Smooth muscle cell (in vitro differentiated cells): Measurements from ENCODE around the gene ZSCAN10. TPM values are rescaled to one million over a fixed set of nuclear protein-coding genes. Genes with fewer than 3 reads are reported as not detected.
A peak's percentile ranks its signal among the peaks of the same experiment; 100 is the strongest.

Source experiments
- DNase-seq: peaks from one replicate; lab custom pipeline; 2025; ENCODE audit not compliant: unreplicated experiment; lab: John Stamatoyannopoulos, UW
- H2AFZ ChIP-seq: fragments of 200-600 bp; sonication (generic); 2 replicates; pipeline ENCODE4 v1.6.0; 2016; ENCODE audit warnings: antibody characterized with exemption, low read depth, mild to moderate bottlenecking
- H3F3A ChIP-seq: fragments of 200-600 bp; sonication (generic); 2 replicates; pipeline ENCODE4 v1.6.0; 2017; ENCODE audit warnings: antibody characterized with exemption, low read depth
- H3K27ac ChIP-seq: fragments of 200-600 bp; sonication (generic); 2 replicates; pipeline ENCODE4 v1.5.1; 2016; ENCODE audit warnings: low read depth, mild to moderate bottlenecking
- H3K27me3 ChIP-seq: fragments of 200-600 bp; sonication (generic); 2 replicates; pipeline ENCODE4 v1.6.1; 2016; ENCODE audit warnings: low read depth, mild to moderate bottlenecking
- H3K36me3 ChIP-seq: fragments of 200-600 bp; sonication (generic); 2 replicates; pipeline ENCODE4 v1.5.1; 2016; ENCODE audit warnings: low read depth
- H3K4me1 ChIP-seq: fragments of 200-600 bp; sonication (generic); 2 replicates; pipeline ENCODE4 v1.5.1; 2016; ENCODE audit warnings: low read depth
- H3K4me2 ChIP-seq: fragments of 200-600 bp; sonication (generic); 2 replicates; pipeline ENCODE4 v1.6.0; 2016; ENCODE audit warnings: mild to moderate bottlenecking
- H3K4me3 ChIP-seq: fragments of 200-600 bp; sonication (generic); 2 replicates; pipeline ENCODE4 v1.5.1; 2016; ENCODE audit warnings: mild to moderate bottlenecking
- H3K79me2 ChIP-seq: fragments of 200-600 bp; sonication (generic); 2 replicates; pipeline ENCODE4 v1.6.0; 2016; ENCODE audit warnings: low read depth, mild to moderate bottlenecking
- H3K9ac ChIP-seq: fragments of 200-600 bp; sonication (generic); 2 replicates; pipeline ENCODE4 v1.6.0; 2016; ENCODE audit warnings: low read depth
- H3K9me3 ChIP-seq: fragments of 200-600 bp; sonication (generic); replicated peaks from 2 replicates; pipeline ENCODE4 v1.5.1; 2016; ENCODE audit warnings: low read depth
- H4K20me1 ChIP-seq: fragments of 200-600 bp; sonication (generic); 2 replicates; pipeline ENCODE4 v1.6.0; 2016; ENCODE audit warnings: low read depth
- CTCF ChIP-seq: fragments of 200-600 bp; sonication (generic); IDR thresholded peaks from 2 replicates; pipeline ENCODE4 v1.5.1; 2017; ENCODE audit warnings: borderline replicate concordance, mild to moderate bottlenecking, antibody characterized with exemption; ENCODE audit not compliant: insufficient read depth, poor library complexity, severe bottlenecking
- WGBS: methylation state at CpG from one replicate; pipeline ENCODE4 v1.1.7; 2016; ENCODE audit warnings: low lambda C conversion rate; 5-methylcytosine and 5-hydroxymethylcytosine counted together
- polyA plus RNA-seq: library from polyadenylated mRNA; unstranded; fragments of >200 nt; fragmentation: Nextera tagmentation; extraction: Ambion mirVana; gene quantifications from 2 replicates; pipeline ENCODE4 v1.2.1, GENCODE V29; 2016
- total RNA-seq: library from RNA; depleted of rRNA; stranded (reverse); fragments of >200 nt; gene quantifications from 2 replicates; pipeline ENCODE4 v1.2.3, GENCODE V29; 2014

ZSCAN10 gene
- total RNA-seq: not detected in 2 replicates
- polyA plus RNA-seq: 0.30 TPM in 1 of 2 replicates, not detected in the other

- no peak within 1 kb of the TSS for H3K9ac ChIP-seq
- no peaks in the 10 kb centered on the region for H3K27me3 ChIP-seq
- TF ChIP-seq CTCF: no peak
- no peak for DNase-seq
- no peaks in the 10 kb centered on the region for H3K9me3 ChIP-seq
- H3K4me3 ChIP-seq: peak within 1 kb of the TSS; percentile 28
- H3F3A ChIP-seq: no peaks in the 10 kb centered on the region
- peak within 1 kb of the TSS; percentile 79 for H3K4me2 ChIP-seq
- H2AFZ ChIP-seq: no peak within 1 kb of the TSS
- H3K4me1 ChIP-seq: peaks cover 18% of the 10 kb centered on the region
- H3K79me2 ChIP-seq: no peaks in the 10 kb centered on the region
- H4K20me1 ChIP-seq: no peaks in the 10 kb centered on the region
- H3K36me3 ChIP-seq: no peaks in the 10 kb centered on the region
- H3K27ac ChIP-seq: no peak within 1 kb of the TSS
- WGBS: 37% methylated on average over 19 of the region's 21 CpGs
These were observed at the start of gene ZSCAN10 for GRCh38 chr16:3098459-3099394. ZSCAN10 (minus strand) TSS chr16:3099294; CDS start chr16:3092937, 6,357 bp downstream.

- H3K9ac ChIP-seq: no peak overlapping the region
- H3K36me3 ChIP-seq: no peaks in the 10 kb centered on the region
- no peak for TF ChIP-seq CTCF
- no peak overlapping the region for H3K27ac ChIP-seq
- DNase-seq: no peak
- peaks cover 12% of the 10 kb centered on the region for H3F3A ChIP-seq
- H4K20me1 ChIP-seq: no peaks in the 10 kb centered on the region
- 94% methylated on average over 13 of the region's 13 CpGs for WGBS
- no peaks in the 10 kb centered on the region for H3K27me3 ChIP-seq
- H3K4me2 ChIP-seq: no peak overlapping the region
- no peak overlapping the region for H2AFZ ChIP-seq
- no peak overlapping the region for H3K4me3 ChIP-seq
- no peaks in the 10 kb centered on the region for H3K79me2 ChIP-seq
- no peaks in the 10 kb centered on the region for H3K4me1 ChIP-seq
- H3K9me3 ChIP-seq: no peaks in the 10 kb centered on the region
These were observed 49.4 kb upstream of the ZSCAN10 start for GRCh38 chr16:3148256-3149192.

GRCh38 chr16:3147757-3148104 lies 48.6 kb upstream of the ZSCAN10 start:
- H3K4me2 ChIP-seq: no peak overlapping the region
- H3K9ac ChIP-seq: no peak overlapping the region
- H3K79me2 ChIP-seq: no peaks in the 10 kb centered on the region
- no peak for DNase-seq
- peaks cover 4% of the 10 kb centered on the region for H3F3A ChIP-seq
- 95% methylated on average over 5 of the region's 5 CpGs for WGBS
- no peaks in the 10 kb centered on the region for H3K9me3 ChIP-seq
- no peak overlapping the region for H3K27ac ChIP-seq
- no peaks in the 10 kb centered on the region for H4K20me1 ChIP-seq
- no peaks in the 10 kb centered on the region for H3K4me1 ChIP-seq
- H2AFZ ChIP-seq: no peak overlapping the region
- H3K27me3 ChIP-seq: no peaks in the 10 kb centered on the region
- H3K4me3 ChIP-seq: no peak overlapping the region
- H3K36me3 ChIP-seq: no peaks in the 10 kb centered on the region
- no peak for TF ChIP-seq CTCF
